ENCODE data around the gene PIK3C2B. TPM values are rescaled to one million over a fixed set of nuclear protein-coding genes. Genes with fewer than 3 reads are reported as not detected.
"Not testable (repeated sequence)": the region's sequence is repeated elsewhere in the genome, so short reads cannot be mapped to it uniquely, and the experiment has no call there.

PIK3C2B gene
- total RNA-seq (2014; rRNA removed; shearing (Covaris generic)), result 2.8 and 4.6 TPM in 2 replicates
- 0.60 and 1.2 TPM in 2 replicates for polyA plus RNA-seq (2015; cell fraction: cytosol; rRNA removed)
- polyA plus RNA-seq (2015; cell fraction: nucleus; rRNA removed), result 2.2 and 2.9 TPM in 2 replicates

- peak; percentile 87 for DNase-seq (ENCODE audit: low read depth)
These were observed at the start of gene PIK3C2B for GRCh38 chr1:204494281-204495077. PIK3C2B (minus strand) TSS chr1:204494805; CDS start chr1:204469802, 25,003 bp downstream.

- peak; percentile 69 for DNase-seq (ENCODE audit: low read depth)
These were observed 49.7 kb upstream of the PIK3C2B start for GRCh38 chr1:204544321-204544720.

DNA sequence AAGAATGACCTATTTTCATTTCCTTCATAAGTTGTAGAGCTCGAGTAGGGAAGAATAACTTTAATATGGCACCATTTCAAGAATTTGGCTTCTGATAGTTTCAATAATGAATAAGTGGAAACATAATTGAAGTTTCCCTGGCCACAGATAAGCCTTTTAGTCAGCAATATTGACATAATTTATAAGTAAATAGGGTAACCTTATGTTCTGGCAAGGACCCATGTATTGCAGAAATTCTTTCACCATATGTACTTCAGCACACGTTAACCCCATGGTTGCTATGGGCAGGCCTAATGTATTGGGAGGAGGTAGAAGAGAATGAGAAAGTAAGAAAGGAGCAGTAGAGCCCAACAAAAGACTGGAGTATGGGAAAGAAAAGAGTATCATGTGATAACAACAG lies 47.0 kb upstream of the PIK3C2B start:
- no peak for DNase-seq (ENCODE audit: low read depth)

GRCh38 chr1:204532832-204533231 lies 38.2 kb upstream of the PIK3C2B start:
- DNase-seq (ENCODE audit: low read depth), result no peak

- no peak for DNase-seq (ENCODE audit: low read depth)
These were observed 36.3 kb upstream of the PIK3C2B start for GRCh38 chr1:204530932-204531331.

- DNase-seq (ENCODE audit: low read depth), result no peak
These were observed 34.8 kb upstream of the PIK3C2B start for GRCh38 chr1:204529371-204529895.

DNA sequence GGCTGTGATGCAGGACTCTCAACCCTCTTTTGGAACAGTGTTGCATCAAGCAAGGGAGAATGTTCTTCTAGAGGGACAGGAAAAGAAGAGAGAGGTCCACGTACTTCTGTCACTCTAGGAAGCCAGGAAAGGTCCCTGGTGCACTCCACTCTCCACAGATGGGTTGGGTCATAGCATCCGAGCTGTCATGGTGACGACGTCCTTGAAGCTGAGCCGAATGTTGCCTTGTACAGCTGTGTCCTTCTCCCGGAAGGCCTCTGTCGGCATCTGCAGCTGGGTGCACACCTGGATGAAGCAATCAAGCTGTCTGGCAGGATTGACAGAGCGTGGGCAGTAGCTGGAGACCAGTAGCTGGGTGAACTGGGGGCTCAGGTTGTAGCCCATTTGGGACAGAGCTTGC lies 34.1 kb upstream of the PIK3C2B start:
- DNase-seq (ENCODE audit: low read depth), result no peak

DNA sequence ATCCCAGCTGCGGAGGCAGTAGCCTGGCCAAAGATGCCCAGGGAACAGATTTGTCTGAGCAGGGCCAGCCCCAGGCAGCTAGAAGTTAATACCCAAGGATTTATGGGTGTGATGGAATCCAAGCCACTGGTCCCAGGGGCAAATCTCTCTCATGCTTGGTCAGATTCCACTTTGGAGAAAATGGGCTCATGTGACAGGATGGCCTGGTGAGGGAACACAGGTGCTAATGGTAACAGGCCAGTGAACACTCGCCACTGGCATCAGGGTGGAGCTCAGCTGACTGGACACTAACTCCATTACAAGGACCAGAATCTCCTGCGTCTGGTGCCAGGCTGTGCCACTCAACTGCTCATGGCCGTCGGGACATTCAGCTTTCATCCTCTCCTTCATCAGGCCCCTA lies 33.6 kb upstream of the PIK3C2B start:
- DNase-seq (ENCODE audit: low read depth), result no peak

DNA sequence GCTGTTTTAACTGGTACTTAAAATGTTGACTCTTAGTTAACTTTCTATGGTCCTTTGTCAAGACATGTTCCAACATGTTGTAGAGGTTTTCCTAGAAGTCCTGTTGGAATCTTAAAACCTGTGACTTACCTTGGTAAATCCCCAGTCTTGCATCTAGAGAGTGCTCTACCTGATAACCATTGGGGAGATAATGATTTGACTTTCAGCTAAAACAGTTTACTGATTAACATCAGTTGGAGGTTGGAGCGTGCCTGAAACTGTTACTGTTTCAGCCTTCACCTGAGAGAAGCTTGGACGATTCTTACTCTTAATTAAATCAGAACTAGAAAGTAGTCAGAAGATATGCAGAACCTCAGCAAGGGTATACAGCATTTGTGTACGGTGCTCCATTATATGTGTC lies 30.4 kb upstream of the PIK3C2B start:
- DNase-seq (ENCODE audit: low read depth), result no peak

DNA sequence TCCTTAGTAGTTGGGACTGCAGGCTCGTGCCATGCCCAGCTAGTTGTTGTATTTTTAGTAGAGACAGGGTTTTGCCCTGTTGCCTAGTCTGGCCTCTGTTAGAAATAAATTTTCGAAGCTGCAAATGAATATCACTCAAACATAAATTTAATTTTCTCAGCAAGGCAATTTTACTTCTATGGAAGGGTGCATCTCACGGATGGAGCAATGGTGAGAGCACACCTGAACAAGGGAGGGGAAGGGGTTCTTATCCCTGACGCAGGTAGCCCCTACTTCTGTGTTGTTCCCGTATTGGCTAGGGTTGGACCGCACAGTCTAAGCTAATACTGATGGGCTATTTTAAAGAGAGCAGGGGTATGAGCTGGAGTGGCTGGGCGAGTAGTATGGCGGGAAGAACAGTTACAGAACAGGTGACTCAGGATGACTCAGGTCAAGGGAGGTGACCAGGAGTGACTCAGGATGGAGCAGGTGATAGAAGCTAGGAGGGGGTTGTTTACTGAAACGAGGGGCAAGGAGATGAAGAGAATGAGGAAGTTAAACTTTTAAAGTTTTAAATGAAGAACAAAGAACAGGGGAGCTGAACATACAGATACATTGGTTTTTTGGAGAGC lies 29.1 kb upstream of the PIK3C2B start:
- DNase-seq (ENCODE audit: low read depth), result peak; percentile 71

GRCh38 chr1:204521941-204522521 lies 27.4 kb upstream of the PIK3C2B start:
- not testable (repeated sequence) for DNase-seq (ENCODE audit: low read depth)

DNA sequence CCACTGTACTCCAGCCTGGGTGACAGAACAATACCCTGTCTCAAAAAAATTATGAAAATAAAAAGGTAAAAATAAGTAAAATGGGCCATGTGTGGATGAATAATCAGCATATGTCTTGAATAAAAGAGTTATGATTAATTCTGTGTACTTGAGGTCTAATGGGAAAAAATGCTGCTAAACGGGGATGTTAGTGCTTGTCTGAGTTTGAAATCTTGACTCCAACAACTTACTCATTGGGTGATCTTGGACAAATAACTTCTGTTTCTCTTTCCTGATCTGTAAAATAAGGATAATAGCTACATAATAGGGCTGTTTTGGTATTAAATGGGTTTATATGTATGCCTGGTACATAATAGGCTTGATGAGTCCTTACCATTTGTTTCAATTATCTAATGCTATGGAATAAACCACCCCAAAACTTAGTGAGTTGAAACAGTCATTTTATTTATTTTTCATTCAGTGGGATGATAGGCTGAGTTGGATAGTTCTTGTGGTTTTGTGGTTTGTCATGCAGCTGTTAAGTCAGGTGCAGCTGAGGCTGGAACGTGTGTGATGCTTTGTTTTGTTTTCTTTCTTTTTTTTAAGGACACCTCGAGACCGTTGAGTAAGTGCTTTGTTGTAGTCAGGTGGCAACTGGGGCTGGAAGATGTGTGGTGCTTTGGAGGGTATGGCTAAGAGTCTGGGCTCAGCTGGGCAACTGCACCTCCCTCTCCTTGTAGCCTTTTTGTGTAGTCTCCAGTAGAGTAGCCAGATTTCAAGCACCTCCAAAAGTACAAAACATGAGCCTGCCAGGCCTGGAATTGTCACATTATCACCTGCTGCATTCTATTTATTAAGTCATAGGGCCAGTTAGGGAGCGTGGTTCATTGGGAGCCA lies 26.5 kb upstream of the PIK3C2B start:
- peak; percentile 93 for DNase-seq (ENCODE audit: low read depth)

GRCh38 chr1:204517382-204517781 lies 22.8 kb upstream of the PIK3C2B start:
- not testable (repeated sequence) for DNase-seq (ENCODE audit: low read depth)

DNA sequence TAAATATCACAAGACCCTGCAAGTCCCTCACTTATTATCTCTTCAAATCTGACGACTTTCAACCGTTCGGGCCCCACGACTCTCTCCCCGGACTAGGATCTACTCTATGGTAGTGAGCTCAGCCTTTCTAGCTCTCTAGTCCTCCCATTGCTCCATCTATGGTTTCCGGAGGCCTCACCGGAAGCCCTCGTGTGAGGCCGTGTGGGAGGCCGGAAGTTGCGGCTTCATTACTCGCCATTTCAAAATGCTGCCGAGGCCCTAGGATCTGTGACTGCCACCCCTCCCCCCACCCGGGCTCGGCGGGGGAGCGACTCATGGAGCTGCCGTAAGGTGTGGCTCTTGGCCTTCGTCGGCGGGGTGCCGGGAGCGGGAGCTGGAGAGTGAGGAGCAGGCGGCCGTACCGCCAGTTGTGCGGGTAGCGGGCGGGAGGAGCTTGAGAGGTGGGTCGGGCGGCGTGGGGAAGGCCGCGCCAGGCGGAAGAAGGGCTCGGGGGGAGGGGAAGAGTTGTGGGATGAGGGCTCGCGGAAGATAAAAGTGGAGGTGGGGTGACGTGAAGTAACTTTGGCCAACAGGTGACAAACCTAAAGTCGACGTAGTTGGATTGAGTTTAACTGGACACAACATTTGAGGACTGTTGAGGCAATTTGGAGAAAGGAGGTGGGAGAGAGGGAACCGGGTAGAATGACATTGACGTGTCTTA lies 21.7 kb upstream of the PIK3C2B start, which contains the start of gene MDM4:
TSS of gene MDM4 (plus strand) at position 227 of the 700 bp plus-strand sequence. CDS start 9,113 bp downstream, outside the sequence.
- peak; percentile 95 for DNase-seq (ENCODE audit: low read depth)

DNA sequence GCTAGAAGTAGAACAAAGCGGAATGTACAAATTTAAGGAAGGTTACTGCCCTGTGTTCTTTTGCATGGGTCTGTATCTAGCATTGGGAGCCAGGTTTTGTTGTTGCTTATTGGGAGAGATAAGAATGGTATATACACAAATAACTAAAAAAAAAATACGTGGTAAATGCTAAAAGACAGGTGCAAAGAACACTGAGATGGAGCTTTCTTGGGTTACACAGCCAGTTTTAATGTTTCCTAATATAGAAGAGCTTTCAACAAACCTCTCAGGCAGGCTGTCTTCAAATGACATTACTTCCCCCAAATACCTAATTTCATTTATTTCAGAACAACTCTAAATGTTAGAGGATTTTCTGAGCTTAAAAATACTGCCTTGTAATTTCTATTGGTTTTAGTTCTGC lies 20.2 kb upstream of the PIK3C2B start:
- DNase-seq (ENCODE audit: low read depth), result no peak

GRCh38 chr1:204513117-204513716 lies 18.6 kb upstream of the PIK3C2B start:
- DNase-seq (ENCODE audit: low read depth), result no peak

GRCh38 chr1:204511366-204511765 lies 16.8 kb upstream of the PIK3C2B start:
- DNase-seq (ENCODE audit: low read depth), result no peak

DNA sequence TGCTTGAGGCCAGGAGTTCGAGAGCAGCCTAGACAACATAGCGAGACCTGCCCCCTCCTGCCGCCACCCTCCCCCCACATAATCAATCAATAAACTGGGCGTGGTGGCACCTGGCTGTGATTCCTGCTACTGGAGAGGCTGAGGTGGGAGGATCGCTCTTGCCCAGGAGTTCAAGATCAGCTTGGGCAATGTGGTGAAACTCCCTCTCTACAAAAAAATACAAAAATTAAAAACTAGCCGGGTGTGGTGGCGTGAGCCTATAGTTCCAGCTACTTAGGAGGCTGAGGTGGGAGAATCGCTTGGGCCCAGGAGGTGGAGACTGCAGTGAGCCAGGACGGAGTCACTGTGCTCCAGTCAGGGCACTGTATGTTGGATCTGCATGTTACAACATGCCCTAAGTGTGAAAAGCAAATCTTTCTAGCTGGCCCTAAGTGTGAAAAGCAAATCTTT lies 14.6 kb upstream of the PIK3C2B start:
- no peak for DNase-seq (ENCODE audit: low read depth)

DNA sequence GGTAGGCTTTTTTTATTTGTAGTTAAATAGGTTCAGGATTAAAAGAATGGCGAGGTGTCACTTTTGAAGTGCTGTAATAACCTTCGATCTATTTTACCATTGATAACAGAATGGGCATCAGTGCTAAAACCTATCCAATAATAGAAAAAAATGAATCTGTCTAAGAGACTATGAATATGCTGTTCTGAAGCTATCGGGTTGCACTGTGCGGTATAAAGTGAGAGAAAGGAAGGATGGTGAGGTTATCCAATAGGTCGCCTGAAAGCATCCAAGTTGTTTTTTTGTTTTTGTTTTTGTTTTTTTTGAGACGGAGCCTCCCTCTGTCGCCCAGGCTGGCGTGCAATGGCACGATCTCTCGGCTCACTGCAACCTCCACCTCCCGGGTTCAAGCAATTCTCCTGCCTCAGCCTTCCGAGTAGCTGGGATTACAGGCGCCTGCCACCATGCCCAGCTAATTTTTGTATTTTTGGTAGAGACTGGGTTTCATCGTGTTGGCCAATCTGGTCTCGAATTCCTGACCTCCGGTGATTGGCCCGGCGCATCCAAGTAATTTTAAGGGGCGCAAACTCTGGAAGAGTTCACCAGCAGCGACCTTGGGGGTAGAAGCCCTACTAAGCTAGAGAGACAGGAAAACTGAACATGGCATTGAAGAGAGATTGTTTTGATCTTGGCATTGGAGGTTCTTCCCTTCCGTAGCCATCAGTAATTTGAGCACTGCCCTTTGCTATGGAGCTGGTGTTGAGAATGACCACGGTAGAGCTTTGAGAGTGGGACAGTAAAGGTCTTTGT lies 12.9 kb upstream of the PIK3C2B start:
- peak; percentile 77 for DNase-seq (ENCODE audit: low read depth)
